ENCODE measurements around the gene GXYLT2.
A peak's percentile ranks its signal among the peaks of the same experiment; 100 is the strongest.
"Not testable (repeated sequence)": the region's sequence is repeated elsewhere in the genome, so short reads cannot be mapped to it uniquely, and the experiment has no call there.

The GXYLT2 gene

DNA sequence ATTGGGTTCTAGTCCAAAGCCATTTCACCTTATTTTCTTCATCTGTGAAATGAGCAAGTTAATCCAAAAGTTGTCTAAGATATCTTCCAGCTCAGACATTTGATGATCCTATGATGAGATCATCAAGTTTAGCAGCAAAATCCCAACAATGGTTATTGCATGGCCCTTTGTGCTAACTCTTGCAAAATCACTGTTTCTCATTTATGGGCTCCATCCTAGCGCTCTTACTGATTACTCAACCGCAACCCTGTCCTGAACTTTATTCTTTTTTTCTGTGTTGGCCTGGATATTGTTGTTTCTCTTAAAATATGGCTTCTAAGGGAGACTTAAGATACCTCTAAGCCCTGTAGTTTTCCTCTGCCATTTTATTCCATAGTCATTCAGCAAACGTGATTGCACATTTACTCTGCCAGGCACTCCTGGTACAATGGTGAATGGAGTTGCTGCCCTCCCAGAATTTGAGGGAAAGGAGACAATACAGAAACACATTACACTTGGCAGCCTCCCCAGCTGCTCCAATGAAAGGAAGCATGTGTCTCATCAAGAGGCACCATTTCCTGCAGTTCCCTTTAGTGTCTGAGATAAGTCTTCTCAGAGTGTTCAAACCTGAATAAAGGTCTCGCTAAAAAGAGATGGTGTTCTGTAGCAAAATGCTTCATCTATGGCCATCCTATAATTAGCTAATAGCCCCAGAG, 4.4 kb downstream of the GXYLT2 start:
- peak; percentile 76 to 86 for DNase-seq

DNA sequence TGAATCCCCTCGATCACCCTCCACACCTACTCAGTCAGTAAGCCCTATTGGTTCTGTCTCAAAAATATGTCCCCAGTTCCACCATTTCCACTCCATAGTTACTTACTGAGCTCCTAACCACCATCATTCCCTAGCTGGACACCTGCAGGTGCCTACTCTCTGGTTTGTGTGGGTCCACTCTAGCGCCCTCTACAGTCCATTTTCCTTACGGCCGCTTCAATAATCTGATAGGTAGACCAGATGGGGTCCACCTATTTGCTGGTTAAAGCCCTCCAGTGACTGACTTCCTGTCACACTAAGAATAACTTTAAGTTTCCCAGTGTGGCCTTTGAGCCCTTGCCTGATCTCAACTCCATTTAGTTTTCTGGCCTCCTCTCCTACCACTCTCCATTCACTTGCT, 5.0 kb downstream of the GXYLT2 start:
- no peak for DNase-seq

DNA sequence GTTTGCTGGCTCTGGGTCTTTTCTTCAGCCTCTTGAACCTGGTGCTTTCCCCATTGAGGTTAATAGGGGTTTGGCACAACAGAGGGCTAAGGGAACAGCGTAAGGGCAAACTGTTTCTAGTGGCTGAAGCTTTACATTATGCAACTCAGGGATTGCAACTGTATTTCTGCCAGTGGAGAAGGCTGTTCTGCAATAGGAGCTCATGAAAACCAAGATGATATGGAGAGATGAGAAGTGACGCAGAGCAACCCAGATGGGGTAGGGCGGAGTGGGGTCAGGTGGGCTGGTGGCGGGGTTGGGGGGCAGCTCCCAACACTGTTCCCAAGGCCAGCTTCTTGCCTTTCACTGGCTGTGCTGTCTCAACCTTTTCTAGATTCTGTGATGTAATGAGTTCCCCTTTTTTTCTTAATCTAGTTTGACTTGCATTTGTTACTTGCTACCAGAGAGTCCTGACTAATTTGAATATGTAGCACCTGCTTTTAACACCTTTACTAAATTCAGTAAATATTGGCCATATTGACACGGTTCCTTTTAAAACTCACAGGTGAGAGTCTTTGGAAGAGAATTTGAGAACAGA, 7.2 kb downstream of the GXYLT2 start:
- DNase-seq: peak; percentile 71 to 75

DNA sequence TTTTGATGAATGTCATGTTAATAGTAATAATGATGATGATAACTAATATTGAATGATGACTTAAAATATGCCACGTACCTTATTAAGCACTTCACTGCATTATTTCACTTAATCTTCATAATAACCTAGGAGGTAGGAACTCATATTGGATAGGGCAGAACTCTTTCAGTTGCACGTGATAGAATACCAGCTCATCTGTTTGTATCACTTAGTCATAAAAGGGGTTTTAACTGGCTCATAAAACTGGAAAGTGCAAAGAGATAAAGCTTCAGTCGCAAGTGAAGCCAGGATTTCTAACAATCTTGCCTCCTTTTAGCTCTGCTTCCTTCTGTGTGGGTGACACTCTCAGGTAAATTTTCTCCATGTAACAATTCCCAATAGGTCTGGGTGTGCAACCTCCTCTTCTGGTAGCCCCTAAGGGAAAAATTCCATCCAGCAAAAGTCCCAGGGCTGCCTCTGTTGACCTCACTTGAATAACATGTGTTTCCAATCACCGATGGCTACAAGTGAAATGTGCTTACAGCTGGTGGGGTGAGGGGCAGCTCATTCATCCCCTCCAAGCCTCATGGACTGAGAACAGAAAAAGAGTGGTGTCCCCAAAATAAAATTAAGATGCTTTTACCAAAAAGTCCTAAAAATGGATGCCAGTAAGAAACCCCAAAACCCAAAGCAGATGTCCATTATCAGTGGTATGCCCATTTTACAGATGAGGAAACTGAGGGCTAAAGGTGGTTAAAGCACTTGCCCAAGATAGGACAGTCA, 9.3 kb downstream of the GXYLT2 start:
- no peak for DNase-seq

DNA sequence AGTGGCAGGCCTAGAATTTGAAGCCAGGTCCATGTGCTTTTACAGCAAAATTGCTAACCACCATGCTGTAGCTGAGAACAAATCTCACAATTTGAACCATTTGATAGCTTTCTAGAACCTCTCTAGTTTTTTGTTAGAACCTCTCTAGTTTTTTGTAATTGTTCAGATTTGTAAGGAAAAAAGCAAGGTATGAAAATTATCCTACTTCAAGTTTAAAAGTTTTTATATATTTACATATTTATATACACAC, 9.8 kb downstream of the GXYLT2 start:
- no peak for DNase-seq

DNA sequence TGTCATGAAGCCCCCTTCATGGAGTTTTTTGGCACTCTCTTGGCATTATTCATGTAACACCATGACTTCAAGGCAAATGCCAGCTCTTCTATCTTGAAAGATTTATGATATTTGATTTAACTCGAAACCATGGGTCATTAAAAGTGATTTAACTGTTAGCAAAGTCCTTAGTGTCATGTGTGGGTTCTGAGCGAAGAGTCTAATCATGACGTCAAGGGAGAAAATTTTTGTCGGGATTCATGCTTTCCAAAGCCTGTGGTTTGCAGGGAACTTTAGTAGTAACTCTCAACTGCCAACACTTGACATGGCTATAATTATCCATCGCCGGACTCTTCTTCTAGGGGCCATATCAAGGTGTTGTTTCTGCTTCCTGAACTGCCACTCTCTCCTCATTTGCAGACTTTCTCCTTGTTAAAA, 11.5 kb downstream of the GXYLT2 start:
- no peak for DNase-seq

DNA sequence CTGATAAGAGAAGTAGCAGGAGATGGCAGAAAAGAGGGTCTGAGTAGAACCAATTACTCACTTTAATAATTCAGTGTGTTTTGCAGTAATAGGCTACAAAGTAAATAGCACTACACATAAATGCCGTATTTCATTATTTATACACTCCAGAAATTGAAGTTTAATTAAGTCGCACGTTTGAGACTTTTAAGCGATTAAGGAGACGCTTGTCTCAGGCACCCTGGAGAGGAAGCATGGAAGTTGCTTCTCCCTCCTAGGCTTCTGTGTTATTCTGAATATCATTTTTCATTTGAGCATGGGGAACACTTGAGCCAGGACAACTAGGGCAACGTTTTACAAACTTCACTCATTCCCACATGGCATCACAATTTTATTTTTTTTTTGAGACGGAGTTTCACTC, 12.2 kb downstream of the GXYLT2 start:
- no peak for DNase-seq

DNA sequence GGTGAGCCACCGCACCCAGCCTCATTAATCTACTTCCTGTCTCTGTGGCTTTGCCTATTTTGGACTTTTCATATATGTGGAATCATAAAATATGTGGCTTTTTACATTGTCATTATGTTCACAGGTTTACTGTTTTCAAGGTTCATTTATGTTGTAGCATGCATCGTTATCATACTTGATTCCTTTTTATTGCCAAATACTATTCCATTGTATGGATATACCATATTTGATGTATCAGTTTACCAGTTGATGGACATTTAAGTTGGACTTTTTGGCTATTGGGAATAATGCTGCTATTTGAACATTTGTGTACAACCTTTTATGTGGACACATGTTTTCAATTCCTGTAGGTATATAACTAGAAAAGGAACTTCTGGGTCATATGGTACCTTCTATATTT, 14.0 kb downstream of the GXYLT2 start:
- DNase-seq: no peak

DNA sequence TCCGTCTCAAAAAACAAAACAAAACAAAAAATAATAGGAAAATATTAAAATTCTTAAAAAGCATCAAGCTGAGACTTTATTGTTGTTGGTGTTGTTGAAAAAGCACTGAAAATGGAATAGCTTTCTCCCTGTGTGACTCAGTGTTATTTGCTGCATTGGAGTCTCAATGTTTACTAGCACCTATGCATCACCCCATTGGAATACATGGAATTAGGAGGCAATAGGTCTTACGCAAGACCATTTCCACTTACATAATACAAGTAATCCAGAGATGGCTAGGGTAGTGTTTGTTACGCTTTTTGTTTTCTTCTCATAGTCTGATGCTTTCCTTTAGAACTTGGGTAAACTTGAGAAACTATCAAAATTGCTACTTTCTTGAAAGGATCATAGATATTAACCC, 15.2 kb downstream of the GXYLT2 start:
- DNase-seq: no peak

DNA sequence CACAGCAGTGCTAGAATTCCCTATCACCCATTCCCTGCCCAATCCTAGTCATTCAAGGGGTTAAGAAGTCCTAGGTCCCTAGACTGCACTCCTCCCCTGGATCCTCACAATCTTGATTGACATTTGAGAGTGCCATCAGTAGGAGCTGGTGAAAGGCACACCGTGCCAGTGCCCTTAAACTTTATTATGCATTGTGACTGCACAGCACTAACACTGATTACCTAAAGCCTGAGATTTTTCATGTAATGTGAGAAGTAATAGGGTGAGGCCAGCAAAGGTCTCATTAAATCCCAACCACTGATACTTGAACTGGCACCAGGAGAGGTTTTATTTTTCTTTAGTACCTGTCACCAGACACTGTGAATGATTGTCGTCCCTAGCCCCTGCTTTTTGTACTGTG, 16.3 kb downstream of the GXYLT2 start:
- no peak for DNase-seq

DNA sequence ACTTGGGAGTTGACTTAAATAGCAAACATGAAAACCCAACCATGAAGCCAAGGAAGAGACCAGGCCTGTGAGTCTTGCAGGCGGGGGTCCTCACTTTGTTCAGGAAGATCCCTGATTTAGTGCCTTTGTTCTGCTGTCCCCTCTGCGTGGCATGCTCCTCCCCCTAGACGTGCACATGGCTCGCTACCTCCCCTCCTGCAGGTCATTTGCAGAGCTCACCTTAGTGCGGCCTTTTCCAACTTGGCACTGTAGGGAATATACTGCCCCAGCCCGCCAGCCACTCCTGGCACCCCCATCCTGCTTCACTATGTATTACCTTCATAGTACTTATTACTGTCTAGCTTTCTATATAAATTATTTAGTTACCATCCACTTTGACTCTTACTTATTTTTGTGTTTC, 18.3 kb downstream of the GXYLT2 start:
- no peak for DNase-seq

DNA sequence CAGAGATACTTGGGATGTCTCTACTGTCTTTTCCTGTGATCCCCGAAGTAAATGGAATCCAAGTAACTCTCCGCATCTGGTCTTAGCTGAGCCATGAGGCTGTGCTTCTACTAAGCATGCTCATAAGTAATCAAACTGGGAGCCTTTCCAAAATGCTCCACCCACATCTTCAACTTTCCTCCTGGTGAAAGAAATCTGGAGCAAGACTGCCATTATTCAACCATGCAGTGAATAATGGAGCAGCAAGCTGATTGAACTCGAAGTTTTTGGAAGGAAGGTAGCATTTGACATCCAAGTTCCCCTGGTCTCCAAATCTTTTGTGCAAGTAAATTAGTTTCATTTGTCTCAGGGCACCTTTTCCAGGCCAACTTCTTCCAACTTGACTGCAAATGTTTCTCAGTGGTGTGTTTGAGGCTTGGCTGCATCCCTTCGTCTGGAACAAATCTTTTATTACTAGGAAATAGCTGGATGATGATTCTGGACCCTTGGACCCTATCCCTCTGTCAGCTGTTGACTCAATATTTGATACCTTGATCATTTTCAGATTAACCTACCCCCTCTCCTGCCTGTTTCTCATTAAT, 19.4 kb downstream of the GXYLT2 start:
- DNase-seq: no peak

DNA sequence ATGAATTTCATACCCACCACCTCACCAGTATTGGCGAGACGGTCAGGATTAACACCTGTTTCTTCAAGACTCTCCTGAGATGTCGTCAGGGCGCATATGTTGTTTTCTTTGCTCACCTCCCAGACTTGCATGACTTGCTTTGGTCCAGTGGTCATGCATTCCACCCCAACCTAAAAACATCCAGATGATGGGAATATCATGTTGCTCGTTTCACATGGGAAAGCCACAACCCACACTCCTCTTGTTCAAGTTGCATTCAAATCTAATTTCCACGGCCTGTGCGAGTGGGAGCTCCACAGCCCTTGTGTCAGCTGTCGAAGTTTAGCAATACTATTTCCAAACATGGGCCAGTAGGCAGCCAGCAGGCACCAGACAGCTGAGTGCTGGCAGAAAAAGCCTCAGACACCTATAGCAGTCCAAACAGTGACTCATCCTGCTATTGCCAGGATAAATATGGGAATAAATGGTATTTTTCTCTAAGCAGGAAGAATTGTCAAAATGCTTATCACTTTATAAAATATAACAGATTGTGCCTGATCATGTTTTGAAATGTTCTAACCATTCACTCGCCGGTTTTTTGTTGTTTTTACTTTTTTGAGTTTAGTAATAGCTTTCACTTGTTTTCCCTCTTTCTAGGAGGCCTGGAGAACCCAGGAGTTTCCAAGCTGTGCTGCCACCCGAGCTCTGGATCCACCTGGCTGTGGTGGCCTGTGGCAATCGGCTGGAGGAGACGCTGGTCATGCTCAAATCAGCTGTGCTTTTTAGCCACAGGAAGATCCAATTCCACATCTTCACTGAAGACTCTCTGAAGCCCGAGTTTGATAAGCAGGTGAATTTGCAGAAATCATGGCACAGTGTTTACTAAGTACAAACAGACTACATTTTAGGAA, 20.1 kb downstream of the GXYLT2 start:
- peak in 1 of 2 donors; percentile 48 for DNase-seq

DNA sequence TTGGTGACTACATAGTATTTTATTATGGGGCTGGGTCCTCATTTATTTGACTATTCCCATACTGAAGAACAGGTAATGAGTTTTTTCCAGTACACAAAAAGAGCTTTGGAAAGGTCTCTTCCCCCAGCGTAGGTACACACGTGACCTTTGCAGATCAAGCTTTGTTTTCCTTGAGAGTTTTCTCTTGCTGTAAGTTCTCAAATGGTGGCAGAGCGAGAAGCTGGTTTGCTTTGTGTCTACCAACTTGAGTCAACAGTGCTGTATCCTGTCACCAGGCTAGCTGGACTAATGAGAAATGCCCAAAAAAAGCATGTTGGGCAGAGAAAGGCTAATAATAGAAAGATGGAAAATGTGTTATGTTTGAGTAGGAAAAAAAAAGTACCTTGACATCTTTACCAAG, 21.7 kb downstream of the GXYLT2 start:
- DNase-seq: no peak

DNA sequence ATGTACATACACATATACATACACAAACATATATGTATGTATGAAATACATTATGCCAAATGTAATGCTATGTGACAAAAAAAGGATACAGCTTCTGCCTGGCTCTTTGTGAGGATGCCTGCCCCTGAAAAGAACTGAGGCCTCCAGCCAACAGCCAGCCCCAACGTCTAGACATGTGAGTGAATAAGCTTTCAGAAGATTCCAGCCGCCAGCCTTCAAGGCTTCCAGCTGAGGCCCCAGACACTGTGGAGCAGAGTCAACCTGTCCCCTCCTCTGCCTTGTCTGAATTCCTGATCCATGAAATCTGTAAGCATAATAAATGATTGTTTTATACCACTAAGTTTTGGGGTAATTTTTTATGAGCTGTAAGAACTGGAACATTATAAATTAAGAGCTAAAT, 24.7 kb downstream of the GXYLT2 start:
- DNase-seq: no peak

DNA sequence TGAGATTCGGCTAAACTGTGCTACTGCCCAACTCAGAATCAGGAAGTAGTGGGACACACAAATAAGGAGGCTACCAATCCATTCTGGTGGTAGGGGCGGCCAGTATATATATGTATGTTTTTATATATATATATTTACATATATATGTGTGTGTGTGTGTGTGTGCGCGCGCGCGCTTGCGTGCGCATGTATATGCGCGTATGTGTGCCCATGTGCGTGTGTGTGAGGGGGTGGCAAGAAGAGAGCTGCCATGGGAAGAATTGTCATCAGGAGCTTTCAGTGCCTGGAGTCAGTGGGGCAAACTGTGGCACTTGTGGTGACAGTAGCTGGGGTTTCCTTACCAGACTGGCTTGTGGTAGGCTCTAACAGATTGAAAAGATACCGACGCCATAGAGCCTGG, 26.5 kb downstream of the GXYLT2 start:
- no peak for DNase-seq

DNA sequence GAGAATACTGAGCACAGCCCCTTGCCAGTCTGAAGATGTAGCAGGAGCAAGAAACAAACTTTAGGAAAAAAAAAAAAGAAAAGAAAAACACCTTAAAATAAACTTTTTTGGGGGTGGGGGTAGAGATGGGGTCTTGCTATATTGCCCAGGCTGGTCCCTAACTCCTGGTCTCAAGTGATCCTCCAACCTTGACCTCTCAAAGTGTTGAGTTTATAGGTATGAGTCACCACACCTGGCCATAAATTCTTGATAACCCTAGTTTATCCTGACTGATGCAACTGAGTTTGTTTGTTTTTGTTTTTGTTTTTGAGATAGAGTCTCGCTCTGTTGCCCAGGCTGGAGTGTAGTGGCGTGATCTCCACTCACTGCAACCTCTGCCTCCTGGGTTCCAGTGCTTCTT, 28.4 kb downstream of the GXYLT2 start:
- DNase-seq: no peak

DNA sequence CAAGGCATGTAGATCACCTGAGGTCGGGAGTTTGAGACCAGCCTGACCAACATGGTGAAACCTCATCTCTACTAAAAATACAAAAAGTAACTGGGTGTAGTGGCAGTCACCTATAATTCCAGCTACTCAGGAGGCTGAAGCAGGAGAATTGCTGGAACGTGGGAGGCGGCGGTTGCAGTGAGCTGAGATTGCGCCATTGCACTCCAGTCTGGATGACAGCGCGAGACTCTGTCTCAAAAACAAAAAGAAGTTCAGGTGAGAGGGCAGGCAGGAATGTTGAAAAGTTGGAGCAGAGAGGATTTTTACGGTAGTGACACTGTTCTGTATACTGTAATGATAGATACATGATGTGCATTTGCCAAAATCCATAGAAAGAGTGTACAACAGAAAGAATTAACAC, 31.7 kb downstream of the GXYLT2 start:
- DNase-seq: no peak

DNA sequence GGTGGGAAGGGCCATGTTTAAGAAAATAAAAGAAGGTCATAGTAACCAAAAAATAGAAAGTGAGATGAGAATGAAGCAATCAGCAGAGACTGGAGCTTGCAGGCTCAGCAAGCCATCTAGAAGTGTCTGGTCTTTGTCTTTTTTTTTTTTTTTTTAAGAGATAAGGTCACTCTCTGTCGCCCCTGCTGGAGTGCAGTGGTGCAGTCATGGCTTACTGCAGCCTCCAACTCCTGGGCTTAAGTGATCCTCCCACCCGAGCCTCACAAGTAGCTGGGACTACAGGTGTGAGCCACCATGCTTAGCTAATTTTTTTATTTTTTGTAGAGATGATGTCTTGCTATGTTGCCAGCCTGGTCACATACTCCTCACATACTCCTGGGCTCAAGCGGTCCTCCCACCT, 36.2 kb downstream of the GXYLT2 start:
- no peak for DNase-seq

DNA sequence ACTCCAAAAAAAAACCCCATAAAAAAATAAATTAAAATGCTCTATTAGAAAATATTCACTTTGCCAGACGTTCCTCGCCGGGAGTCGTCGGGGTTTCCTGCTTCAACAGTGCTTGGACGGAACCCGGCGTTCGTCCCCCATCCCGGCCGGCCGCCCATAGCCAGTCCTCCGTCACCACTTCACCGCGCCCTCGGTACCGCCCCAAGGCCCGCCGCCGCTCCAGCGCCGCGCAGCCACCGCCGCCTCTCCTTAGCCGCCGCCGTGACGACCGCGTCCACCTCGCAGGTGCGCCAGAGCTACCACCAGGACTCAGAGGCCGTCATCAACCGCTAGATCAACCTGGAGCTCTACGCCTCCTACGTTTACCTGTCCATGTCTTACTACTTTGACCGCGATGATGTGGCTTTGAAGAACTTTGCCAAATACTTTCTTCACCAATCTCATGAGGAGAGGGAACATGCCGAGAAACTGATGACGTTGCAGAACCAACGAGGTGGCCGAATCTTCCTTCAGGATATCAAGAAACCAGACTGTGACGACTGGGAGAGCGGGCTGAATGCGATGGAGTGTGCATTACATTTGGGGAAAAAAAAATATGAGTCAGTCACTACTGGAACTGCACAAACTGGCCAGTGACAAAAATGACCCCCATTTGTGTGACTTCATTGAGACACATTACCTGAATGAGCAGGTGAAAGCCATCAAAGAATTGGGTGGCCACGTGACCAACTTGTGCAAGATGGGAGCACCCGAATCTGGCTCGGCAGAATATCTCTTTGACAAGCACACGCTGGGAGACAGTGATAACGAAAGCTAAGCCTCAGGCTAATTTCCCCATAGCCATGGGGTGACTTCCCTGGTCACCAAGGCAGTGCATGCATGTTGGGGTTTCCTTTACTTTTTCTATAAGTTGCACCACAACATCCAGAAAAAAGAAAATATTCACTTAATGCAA, 41.2 kb downstream of the GXYLT2 start:
- DNase-seq: not testable (repeated sequence)

DNA sequence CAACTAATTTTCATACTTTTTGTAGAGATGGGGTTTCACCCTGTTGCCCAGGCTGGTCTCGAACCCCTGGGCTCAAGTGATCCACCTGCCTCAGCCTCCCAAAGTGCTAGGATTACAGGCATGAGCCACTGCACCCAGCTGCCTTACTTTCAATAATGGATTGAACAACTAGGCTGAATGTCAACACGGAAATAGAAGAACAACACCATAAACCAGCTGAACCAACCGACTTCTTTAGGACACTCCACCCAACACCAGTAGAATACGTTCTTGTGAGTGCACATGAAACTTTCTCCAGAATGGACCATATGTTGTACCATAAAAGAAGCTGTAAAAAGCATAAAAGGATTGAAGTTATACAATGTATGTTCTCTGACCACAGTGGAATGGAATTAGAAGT, 42.9 kb downstream of the GXYLT2 start:
- no peak for DNase-seq

DNA sequence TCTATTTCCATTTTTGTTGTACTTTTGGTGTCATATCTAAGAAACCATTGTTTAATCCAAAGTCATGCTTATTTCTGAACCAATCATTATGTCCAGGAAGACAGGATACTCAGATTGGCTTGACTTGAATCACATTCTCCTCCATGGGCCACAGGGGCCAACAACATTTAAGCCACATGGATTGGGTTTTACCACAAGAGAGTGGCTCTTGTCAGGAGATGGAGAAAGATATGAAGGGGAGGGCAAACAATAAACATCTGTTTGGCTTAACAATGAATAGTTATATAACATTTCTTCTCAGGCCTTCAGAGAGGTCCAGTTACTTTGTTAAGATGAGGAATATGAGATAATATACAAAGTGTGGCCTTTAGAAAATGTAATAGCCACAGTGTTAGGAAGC, 44.6 kb downstream of the GXYLT2 start:
- DNase-seq: no peak
